Body of pancreas (tissue), 4 donors: ENCODE results near the gene SNX19.

Experiments used
- CTCF ChIP-seq, 7 experiments: fragments of 450-650 bp in 4 of 7; fragments of 200-600 bp in 3 of 7; sonication (generic) in 3 of 7; IDR thresholded peaks; one replicate each; pipeline ENCODE4 v1.5.1; 2016 to 2019; ENCODE audit warnings: antibody characterized with exemption in 7 of 7
- POLR2A ChIP-seq, 3 donors: fragments of 450-650 bp; IDR thresholded peaks; one replicate each; pipeline ENCODE4 v1.6.1; 2016; ENCODE audit warnings: antibody characterized with exemption in 3 of 3, mild to moderate bottlenecking in 2 of 3

GRCh38 chr11:130872513-130872912 is 43.8 kb downstream of the SNX19 start:
- no peak for TF ChIP-seq CTCF (IDR thresholded peaks at IDR 0.05)
- TF ChIP-seq POLR2A (IDR thresholded peaks at IDR 0.05): no peak
